Endothelial cell of umbilical vein (primary cell): ENCODE data around the gene NKTR. TPM values are rescaled to one million over a fixed set of nuclear protein-coding genes. Genes with fewer than 3 reads are reported as not detected.

Experiments
- BruUV-seq: library from RNA; stranded (reverse); fragments of 400-500 nt; replicated peaks from 2 replicates; lab custom pipeline; 2021; lab: Mats Ljungman, UMichigan
- CTCF ChIA-PET: fragments of 300-600, 350-600 bp; sonication (Branson Sonifier 250); formaldehyde crosslinking; loops from one replicate; lab custom pipeline; 2021; ENCODE audit warnings: antibody characterized with exemption, inconsistent platforms; lab: Charles Lee
- POLR2A ChIA-PET: fragments of 300-600, 350-600 bp; sonication (Branson Sonifier 250); formaldehyde crosslinking; loops from one replicate; lab custom pipeline; 2021; ENCODE audit warnings: antibody characterized with exemption, inconsistent platforms; lab: Charles Lee
- DNase-seq: peaks from one replicate; pipeline ENCODE4 v3.0.0-alpha.2; 2011; ENCODE audit warnings: low read depth, low spot score
- FAIRE-seq: peaks from 2 replicates; lab custom pipeline; 2011; peaks lifted over from hg19 to GRCh38; lab: Jason Lieb, UNC
- H2AFZ ChIP-seq: 2 replicates; pipeline ENCODE4 v1.6.0; 2012; ENCODE audit warnings: low read depth, low read length, control low read depth, inconsistent platforms
- H3K27ac ChIP-seq: 2 replicates; pipeline ENCODE4 v1.5.1; 2011; ENCODE audit warnings: low read depth, mild to moderate bottlenecking, control low read depth, low read length, moderate library complexity; ENCODE audit not compliant: insufficient read depth
- H3K27me3 ChIP-seq, 2 experiments: 2 replicates each; pipeline versions ENCODE4 v1.6.0 to v1.6.1; 2011; ENCODE audit warnings: low read length in 2 of 2, mixed read lengths in 1 of 2; ENCODE audit not compliant: control insufficient read depth in 2 of 2, insufficient read depth in 2 of 2
- H3K36me3 ChIP-seq, 2 experiments: 2 replicates in 1 of 2; 3 replicates in 1 of 2; pipeline ENCODE4 v1.5.1; 2011; ENCODE audit warnings: low read length in 2 of 2, mild to moderate bottlenecking in 1 of 2, moderate library complexity in 1 of 2; ENCODE audit not compliant: control insufficient read depth in 2 of 2, insufficient read depth in 2 of 2; ENCODE audit errors: extremely low read depth in 1 of 2
- H3K4me1 ChIP-seq: 3 replicates; pipeline ENCODE4 v1.5.1; 2011; ENCODE audit warnings: mild to moderate bottlenecking, low read length; ENCODE audit not compliant: control insufficient read depth, insufficient read depth; ENCODE audit errors: extremely low read depth
- H3K4me2 ChIP-seq: 2 replicates; pipeline ENCODE4 v1.6.1; 2011; ENCODE audit warnings: low read length, control low read depth, mixed read lengths; ENCODE audit not compliant: insufficient read depth
- H3K4me3 ChIP-seq, 3 experiments: fragments of 200-600 bp in 1 of 3; sonication (generic), shearing (Covaris generic) in 1 of 3; replicated peaks in 1 of 3; 2 replicates each; pipeline ENCODE4 v1.5.1; 2011 to 2016; ENCODE audit warnings: control low read depth in 3 of 3, low read length in 3 of 3, mild to moderate bottlenecking in 2 of 3, inconsistent platforms in 1 of 3, low read depth in 1 of 3, moderate library complexity in 1 of 3; ENCODE audit not compliant: insufficient read depth in 1 of 3
- H3K79me2 ChIP-seq: 2 replicates; pipeline ENCODE4 v1.6.0; 2012; ENCODE audit warnings: low read length, inconsistent platforms; ENCODE audit not compliant: control insufficient read depth, insufficient read depth
- H3K9ac ChIP-seq: replicated peaks from 2 replicates; pipeline ENCODE3; 2011; ENCODE audit warnings: low read length, control low read depth; ENCODE audit not compliant: insufficient read depth; ENCODE audit errors: extremely low read depth
- H3K9me1 ChIP-seq: replicated peaks from 3 replicates; pipeline ENCODE4 v1.6.0; 2011; ENCODE audit warnings: mild to moderate bottlenecking, low read length; ENCODE audit not compliant: control insufficient read depth, insufficient read depth; ENCODE audit errors: extremely low read depth
- H3K9me3 ChIP-seq: replicated peaks from 2 replicates; pipeline ENCODE4 v1.5.1; 2012; ENCODE audit warnings: low read length, inconsistent platforms; ENCODE audit not compliant: control insufficient read depth, insufficient read depth
- H4K20me1 ChIP-seq: replicated peaks from 2 replicates; pipeline ENCODE3; 2011; ENCODE audit warnings: mild to moderate bottlenecking, low read length; ENCODE audit not compliant: control insufficient read depth, insufficient read depth; ENCODE audit errors: extremely low read depth
- CTCF ChIP-seq, 2 donors: IDR thresholded peaks; 1 replicate in 1 of 2; 2 replicates in 1 of 2; pipeline ENCODE4 v1.5.1; 2011; ENCODE audit warnings: low read length in 2 of 2, mild to moderate bottlenecking in 2 of 2, moderate library complexity in 2 of 2, control low read depth in 1 of 2, inconsistent platforms in 1 of 2, low read depth in 1 of 2; ENCODE audit not compliant: insufficient read depth in 1 of 2; ENCODE audit errors: extremely low read depth in 1 of 2
- EZH2 ChIP-seq: IDR thresholded peaks from 2 replicates; pipeline ENCODE4 v1.6.1; 2012; ENCODE audit warnings: borderline replicate concordance, low read depth, mild to moderate bottlenecking, moderate library complexity, low read length, inconsistent platforms; ENCODE audit not compliant: severe bottlenecking
- FOS ChIP-seq: IDR thresholded peaks from 2 replicates; pipeline ENCODE4 v1.6.1; 2011; ENCODE audit warnings: mild to moderate bottlenecking, low read length, moderate library complexity, borderline replicate concordance; ENCODE audit not compliant: insufficient read depth
- GATA2 ChIP-seq: IDR thresholded peaks from 2 replicates; pipeline ENCODE4 v1.7.0; 2011; ENCODE audit warnings: low read depth, mild to moderate bottlenecking, moderate library complexity, mixed read lengths, low read length; ENCODE audit not compliant: insufficient read length, insufficient read depth
- JUN ChIP-seq: IDR thresholded peaks from 2 replicates; pipeline ENCODE4 v1.6.1; 2011; ENCODE audit warnings: borderline replicate concordance, low read depth; ENCODE audit not compliant: insufficient read length, insufficient read depth
- MAX ChIP-seq: IDR thresholded peaks from 2 replicates; pipeline ENCODE4 v1.6.1; 2011; ENCODE audit not compliant: insufficient read depth, insufficient read length
- MYC ChIP-seq: IDR thresholded peaks from one replicate; pipeline ENCODE4 v1.6.1; 2011; ENCODE audit warnings: mild to moderate bottlenecking, low read depth, low read length
- POLR2A ChIP-seq: IDR thresholded peaks from 2 replicates; pipeline ENCODE4 v1.6.1; 2012; ENCODE audit warnings: low read depth, mild to moderate bottlenecking, control low read depth, low read length
- POLR2AphosphoS5 ChIP-seq: IDR thresholded peaks from 2 replicates; pipeline ENCODE4 v1.6.1; 2012; ENCODE audit warnings: low read depth, mild to moderate bottlenecking, control low read depth, low read length, moderate library complexity; ENCODE audit not compliant: insufficient read depth
- dilution Hi-C: fragments of 300-500 bp; cut with MboI; formaldehyde crosslinking; loops from one replicate; pipeline ENCODE4 v1.15.0; 2019; ENCODE audit warnings: low sequenced_read_pairs; ENCODE audit not compliant: extremely low pct_ligation_motif_present
- intact Hi-C: fragments of 100-400 bp; cut with micrococcal nuclease; formaldehyde crosslinking; loops from one replicate; pipeline ENCODE4 v1.10.0; 2022
- polyA plus RNA-seq, 4 experiments: library from polyadenylated mRNA; depleted of rRNA in 3 of 4; stranded (reverse) in 3 of 4; unstranded in 1 of 4; fragments of >200 nt; gene quantifications; 2 replicates each; pipeline versions ENCODE4 v1.2.1 to v1.2.3, GENCODE V29; 2011 to 2012; ENCODE audit warnings: missing spikeins in 1 of 4
- total RNA-seq: library from RNA; stranded (reverse); gene quantifications from 2 replicates; pipeline ENCODE4 v1.2.3, GENCODE V29; 2021

Gene NKTR
- total and polyA plus RNA-seq, 2 donors (not counting 3 experiments of a cell fraction or from before 2014, with no cell fraction given): 27.4 to 99.0 TPM

GRCh38 chr3:42656680-42657610 lies 56.5 kb downstream of the NKTR start:
- BruUV-seq: no TSS peak
- FAIRE-seq: no peak
- peaks cover 30% of the 10 kb centered on the region for H3K79me2 ChIP-seq
- H2AFZ ChIP-seq: no peak overlapping the region
- no peak overlapping the region for H3K27ac ChIP-seq
- DNase-seq: no peak
- H3K27me3 ChIP-seq: no peaks in the 10 kb centered on the region
- H3K9me1 ChIP-seq: no peaks in the 10 kb centered on the region
- ChIA-PET CTCF (no interaction called here), POLR2A (no interaction called here)
- no peak overlapping the region for H3K4me2 ChIP-seq
- dilution Hi-C loops: no loop called here
- H3K9me3 ChIP-seq: no peaks in the 10 kb centered on the region
- peaks cover 0 to 7% of the 10 kb centered on the region in 2 experiments for H3K36me3 ChIP-seq
- TF ChIP-seq JUN (no peak), MAX (no peak), GATA2 (no peak)
- H3K4me3 ChIP-seq: no peak overlapping the region
- no peak overlapping the region for H3K9ac ChIP-seq
- H3K4me1 ChIP-seq: peaks cover 33% of the 10 kb centered on the region
- intact Hi-C loops: no loop called here
- no peaks in the 10 kb centered on the region for H4K20me1 ChIP-seq

- ChIA-PET POLR2A (no interaction called here), CTCF (interaction anchor here (1.0 kb wide), 1 partner anchor 12 kb away, joined by 4 read pairs; no protein-coding TSS in a partner anchor)
- H3K4me2 ChIP-seq: no peak overlapping the region
- peaks cover 25% of the 10 kb centered on the region for H3K4me1 ChIP-seq
- H3K27ac ChIP-seq: no peak overlapping the region
- intact Hi-C loops (no loop called here), dilution Hi-C loops (no loop called here)
- no peaks in the 10 kb centered on the region for H3K9me3 ChIP-seq
- no peak for TF ChIP-seq GATA2
- TF ChIP-seq FOS: no peak
- no peak for TF ChIP-seq CTCF (IDR thresholded peaks at IDR 0.05; ENCODE audit: extremely low read depth in 1 of 2, insufficient read depth in 1 of 2, low read depth in 1 of 2, low read length in 2 of 2)
- TF ChIP-seq MYC: no peak
- no peak for TF ChIP-seq EZH2
- TF ChIP-seq JUN: no peak
- TF ChIP-seq MAX: no peak
- no peak for TF ChIP-seq POLR2AphosphoS5
- TF ChIP-seq POLR2A: no peak
- H3K4me3 ChIP-seq: no peak overlapping the region
- H3K36me3 ChIP-seq: peaks cover 0 to 8% of the 10 kb centered on the region in 2 experiments
- no peak for FAIRE-seq
- H3K9ac ChIP-seq: no peak overlapping the region
- no peak overlapping the region for H2AFZ ChIP-seq
- no peak for DNase-seq
- no peaks in the 10 kb centered on the region for H3K9me1 ChIP-seq
- no peaks in the 10 kb centered on the region for H3K27me3 ChIP-seq
- no peaks in the 10 kb centered on the region for H4K20me1 ChIP-seq
- peaks cover 25% of the 10 kb centered on the region for H3K79me2 ChIP-seq
- BruUV-seq: no TSS peak
Measured at GRCh38 chr3:42657675-42658074, 57.2 kb downstream of the NKTR start.
